Right lobe of liver (tissue), 6 donors: ENCODE measurements around the gene NR3C2. TPM values are rescaled to one million over a fixed set of nuclear protein-coding genes. Genes with fewer than 3 reads are reported as not detected.

Source experiments
- ATAC-seq, 4 donors: fragments of 200-7000 bp; cut with Tn5 transposase; one replicate each; pipeline ENCODE4 v1.9.1; 2020; ENCODE audit warnings: mild to moderate bottlenecking in 4 of 4, moderate library complexity in 4 of 4
- DNase-seq, 3 donors: peaks; one replicate each; pipeline ENCODE4 v3.0.0-alpha.2; 2020
- H3K27ac ChIP-seq, 3 donors: fragments of 200-600 bp; one replicate each; pipeline ENCODE4 v1.8.0; 2022
- H3K27me3 ChIP-seq, 2 donors: fragments of 200-600 bp; one replicate each; pipeline ENCODE4 v1.8.0; 2022
- H3K36me3 ChIP-seq, 4 donors: fragments of 200-600 bp; sonication (generic) in 1 of 4; one replicate each; pipeline versions ENCODE4 v1.5.1 to v1.8.0; 2017 to 2022; ENCODE audit warnings: control low read depth in 1 of 4
- H3K4me1 ChIP-seq, 4 donors: fragments of 200-600 bp; sonication (generic) in 1 of 4; one replicate each; pipeline versions ENCODE4 v1.5.1 to v1.8.0; 2017 to 2022; ENCODE audit warnings: control low read depth in 1 of 4
- H3K4me3 ChIP-seq, 3 donors: fragments of 200-600 bp; one replicate each; pipeline ENCODE4 v1.8.0; 2022
- H3K9me3 ChIP-seq, 4 donors: fragments of 200-600 bp; sonication (generic) in 1 of 4; one replicate each; pipeline versions ENCODE4 v1.5.1 to v1.8.0; 2017 to 2022; ENCODE audit warnings: control low read depth in 1 of 4
- CTCF ChIP-seq, 4 donors: fragments of 200-600 bp in 3 of 4; fragments of 450-650 bp in 1 of 4; IDR thresholded peaks; one replicate each; pipeline versions ENCODE4 v1.5.1 to v1.8.0; 2016 to 2022; ENCODE audit warnings: antibody characterized with exemption in 4 of 4, mild to moderate bottlenecking in 2 of 4
- POLR2A ChIP-seq: fragments of 450-650 bp; IDR thresholded peaks from one replicate; pipeline ENCODE4 v1.6.1; 2017; ENCODE audit warnings: antibody characterized with exemption, mild to moderate bottlenecking
- WGBS: methylation state at CpG from one replicate; pipeline ENCODE4 v1.1.6; 2018; ENCODE audit warnings: low coverage, low lambda C conversion rate; ENCODE audit not compliant: insufficient coverage; ENCODE audit errors: missing lambda C conversion rate; 5-methylcytosine and 5-hydroxymethylcytosine counted together
- intact Hi-C, 2 donors: fragments of 100-400 bp; cut with DNase I; formaldehyde crosslinking; loops; one replicate each; pipeline versions ENCODE4 v1.11.2 to v1.14.1; 2022
- total RNA-seq, 6 experiments: library from RNA; depleted of rRNA in 2 of 6; stranded (reverse); fragments of >200 nt in 2 of 6; fragmentation: NEBNext Ultra II Directional in 3 of 6; extraction: Animal tissue kit (Norgen Biotek cat#: 25700) in 3 of 6; gene quantifications; one replicate each; pipeline versions ENCODE4 v1.1.0 to v1.2.4, GENCODE V29; 2016 to 2023
- donor health status: DM: no; HTN: yes; CAD: no.
- donor health status: DM: no; HTN: no; CAD: no.
- donor health status: DM: no; HTN: no; CAD: no.
- donor health status: DM: no; HTN: yes; CAD: no.
- donor health status: DM: no; HTN: yes; CAD: no.

NR3C2 gene
- total RNA-seq, 6 experiments from 2014 or later: 4.8 to 15.9 (median 8.9) TPM

GRCh38 chr4:148431401-148431800 lies 10.8 kb downstream of the NR3C2 start:
- Histone ChIP-seq H3K27ac (peak overlapping the region; percentile 55 to 75 (median 67)), H3K4me1 (peaks cover 0 to 20% (median 0%) of the 10 kb centered on the region in 4 donors), H3K27me3 (no peaks in the 10 kb centered on the region), H3K36me3 (no peaks in the 10 kb centered on the region), H3K4me3 (peak overlapping the region in 2 of 3 donors; percentile 0 to 28), H3K9me3 (no peaks in the 10 kb centered on the region)
- 29% methylated on average over 4 of the region's 4 CpGs for WGBS
- DNase-seq (no peak), ATAC-seq (peak; percentile 88 to 93 (median 90))
- intact Hi-C loops: no loop called here
- no peak for TF ChIP-seq CTCF (IDR thresholded peaks at IDR 0.05)
- no peak for TF ChIP-seq POLR2A

GRCh38 chr4:148430854-148431253 lies 11.4 kb downstream of the NR3C2 start:
- H3K36me3 ChIP-seq: no peaks in the 10 kb centered on the region
- peak overlapping the region; percentile 55 to 75 (median 67) for H3K27ac ChIP-seq
- H3K9me3 ChIP-seq: no peaks in the 10 kb centered on the region
- no peak for TF ChIP-seq CTCF (IDR thresholded peaks at IDR 0.05)
- no peak for TF ChIP-seq POLR2A
- 45% methylated on average over 3 of the region's 3 CpGs for WGBS
- H3K4me3 ChIP-seq: peak overlapping the region in 1 of 3 donors; percentile 0
- intact Hi-C loops: no loop called here
- DNase-seq (no peak), ATAC-seq (peak; percentile 55 to 60 (median 58))
- H3K27me3 ChIP-seq: no peaks in the 10 kb centered on the region
- peaks cover 0 to 20% (median 0%) of the 10 kb centered on the region in 4 donors for H3K4me1 ChIP-seq

DNA sequence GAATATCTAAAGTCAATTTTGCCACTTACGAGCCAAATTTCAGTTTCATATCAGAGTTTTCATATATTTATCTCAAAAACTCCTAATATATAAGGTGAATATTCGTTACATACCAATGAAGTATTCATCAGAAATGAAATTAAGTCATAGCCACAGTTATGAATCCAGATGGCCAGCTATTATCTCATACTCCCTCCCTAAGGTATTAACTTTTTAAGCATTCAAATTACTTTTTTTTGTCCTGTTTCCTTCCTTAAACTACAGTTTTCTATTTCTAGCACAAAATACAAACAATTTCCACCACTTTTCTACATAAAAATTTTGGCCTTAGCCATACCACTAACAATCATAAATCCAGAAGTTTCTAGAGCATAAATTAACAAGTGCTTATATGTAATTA lies 13.0 kb downstream of the NR3C2 start:
- H3K9me3 ChIP-seq: no peaks in the 10 kb centered on the region
- no peak for DNase-seq
- peaks cover 0 to 25% (median 3%) of the 10 kb centered on the region in 4 donors for H3K4me1 ChIP-seq
- ATAC-seq: no peak
- H3K27ac ChIP-seq: no peak overlapping the region
- no peak overlapping the region for H3K4me3 ChIP-seq
- H3K36me3 ChIP-seq: no peaks in the 10 kb centered on the region
- 95% methylated on average over 2 of the region's 2 CpGs for WGBS
- TF ChIP-seq POLR2A (no peak), CTCF (IDR thresholded peaks at IDR 0.05) (no peak)
- intact Hi-C loops: no loop called here
- H3K27me3 ChIP-seq: no peaks in the 10 kb centered on the region

- intact Hi-C loops: no loop called here
- no peak for DNase-seq
- Histone ChIP-seq H3K27ac (no peak overlapping the region), H3K9me3 (no peaks in the 10 kb centered on the region), H3K4me3 (no peak overlapping the region), H3K27me3 (no peaks in the 10 kb centered on the region), H3K4me1 (peaks cover 0 to 16% (median 3%) of the 10 kb centered on the region in 4 donors), H3K36me3 (no peaks in the 10 kb centered on the region)
- 98% methylated on average over 5 of the region's 5 CpGs for WGBS
- TF ChIP-seq POLR2A (no peak), CTCF (IDR thresholded peaks at IDR 0.05) (no peak)
- ATAC-seq: no peak
These were observed 15.6 kb downstream of the NR3C2 start for GRCh38 chr4:148426643-148427042.
